Measurements from ENCODE around the gene TYK2.
"Not testable (repeated sequence)": the region's sequence is repeated elsewhere in the genome, so short reads cannot be mapped to it uniquely, and the experiment has no call there.

Gene TYK2

DNA sequence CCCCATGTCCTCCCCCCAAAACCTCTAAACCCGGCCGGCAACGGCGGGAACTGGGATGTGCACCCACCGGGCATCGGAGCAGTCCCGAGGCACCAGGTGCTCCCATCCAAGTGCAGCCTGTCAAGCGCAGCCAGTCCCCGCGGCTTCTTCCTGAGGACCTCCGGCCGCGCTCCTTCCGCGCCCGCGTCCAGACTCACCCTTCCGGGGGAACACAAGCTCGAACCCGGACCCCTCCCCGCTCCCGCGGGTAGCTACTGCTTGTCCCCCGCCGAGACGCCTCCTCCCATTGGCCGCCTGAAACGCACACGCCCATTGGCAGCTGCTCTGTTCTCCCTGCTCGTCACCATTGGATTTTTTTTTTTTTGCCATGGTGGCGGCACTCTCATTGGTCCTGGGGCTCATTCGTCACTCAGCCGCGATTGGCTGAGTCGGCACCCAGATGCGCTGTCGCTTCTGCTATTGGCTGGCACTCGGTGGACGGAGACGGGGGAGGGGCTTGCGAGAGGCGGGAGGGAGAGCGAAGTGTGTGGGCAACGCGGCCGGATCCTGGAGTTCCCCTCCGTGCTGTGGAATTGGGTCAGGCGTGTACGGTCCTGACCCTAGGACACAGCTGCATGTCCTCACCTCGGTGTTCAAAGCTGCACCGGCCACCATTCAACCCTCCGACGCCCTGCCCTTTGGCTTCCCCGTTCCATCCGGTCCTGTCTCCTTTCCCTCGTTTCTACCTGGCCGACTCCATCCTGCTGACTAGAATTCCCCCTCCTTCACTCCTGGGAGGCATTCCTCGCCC lies at the start of gene TYK2:
TYK2 (minus strand) TSS at position 260 of the 790 bp plus-strand sequence. CDS start 2,166 bp downstream, outside the sequence.
- DNase-seq (ENCODE audit: low read depth in 2 of 2) = peak; percentile 92 to 94

DNA sequence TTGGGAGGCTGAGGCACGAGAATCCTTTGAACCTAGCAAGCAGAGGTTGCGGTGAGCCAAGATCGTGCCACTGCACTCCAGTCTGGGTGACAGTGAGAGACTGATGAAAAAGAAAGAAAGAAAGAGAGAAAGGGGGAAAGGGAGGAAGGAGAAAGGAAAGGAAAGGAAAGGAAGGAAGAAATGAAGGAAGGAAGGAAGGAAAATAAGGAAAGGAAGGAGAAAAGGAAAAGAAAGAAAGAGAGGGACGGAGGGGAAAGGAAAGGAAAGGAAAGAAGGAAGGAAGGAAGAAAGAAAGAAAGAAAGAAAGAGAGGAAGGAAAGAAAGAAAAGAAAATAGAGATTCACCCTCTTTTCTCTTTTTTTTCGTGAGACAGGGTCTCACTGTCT lies 48.6 kb upstream of the TYK2 start:
- DNase-seq (ENCODE audit: low read depth in 2 of 2) = no peak

DNA sequence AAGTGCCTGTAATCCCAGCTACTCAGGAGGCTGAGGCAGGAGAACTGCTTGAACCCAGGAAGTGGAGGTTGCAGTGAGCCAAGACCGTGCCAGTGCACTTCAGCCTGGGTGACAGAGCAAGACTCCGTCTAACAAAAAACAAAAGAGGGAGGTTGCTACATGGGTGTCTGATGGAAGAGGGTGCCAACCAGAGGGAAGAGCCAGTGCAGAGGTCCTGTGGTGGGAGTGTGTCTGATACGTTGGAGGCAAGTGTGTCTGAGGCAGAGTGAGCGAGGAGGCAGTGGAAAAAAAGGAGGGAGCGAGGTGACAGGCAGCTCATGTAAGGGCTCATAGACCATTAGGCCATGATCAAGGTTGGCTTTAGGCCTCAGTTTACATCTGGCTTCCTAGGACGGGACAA lies 46.8 kb upstream of the TYK2 start:
- no peak for DNase-seq (ENCODE audit: low read depth in 2 of 2)

DNA sequence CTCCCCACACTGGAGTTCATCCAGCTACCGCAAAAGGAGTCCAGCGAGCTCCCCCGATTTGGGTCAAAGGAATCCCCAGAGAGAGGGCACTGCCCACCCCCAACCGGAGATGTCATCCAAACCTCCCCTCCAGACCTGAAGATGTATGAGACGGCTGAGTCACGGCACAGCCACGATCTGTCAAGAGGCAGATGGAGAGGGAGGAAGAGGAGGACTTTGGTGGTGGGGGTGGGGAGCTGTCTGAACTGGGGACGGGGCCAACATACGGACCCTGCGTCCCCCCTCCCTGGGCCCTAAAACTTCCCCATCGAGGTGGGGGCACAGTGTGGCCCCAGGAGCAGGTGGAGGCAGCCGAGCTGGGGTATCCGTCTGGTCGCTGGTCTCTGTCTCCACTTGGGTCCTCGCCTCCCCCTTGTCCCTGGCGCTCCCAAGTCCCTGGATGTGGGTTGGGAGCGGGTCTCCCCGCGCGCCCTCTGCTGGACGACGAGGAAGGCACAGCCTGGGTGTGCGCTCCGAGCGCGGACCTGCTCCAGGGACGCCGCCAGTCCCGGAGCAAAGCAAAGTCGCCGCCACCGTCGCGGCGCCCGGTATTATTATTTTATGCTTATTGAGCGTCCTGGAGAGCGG lies 43.8 kb upstream of the TYK2 start:
- DNase-seq (ENCODE audit: low read depth in 2 of 2) = peak; percentile 55 to 66

DNA sequence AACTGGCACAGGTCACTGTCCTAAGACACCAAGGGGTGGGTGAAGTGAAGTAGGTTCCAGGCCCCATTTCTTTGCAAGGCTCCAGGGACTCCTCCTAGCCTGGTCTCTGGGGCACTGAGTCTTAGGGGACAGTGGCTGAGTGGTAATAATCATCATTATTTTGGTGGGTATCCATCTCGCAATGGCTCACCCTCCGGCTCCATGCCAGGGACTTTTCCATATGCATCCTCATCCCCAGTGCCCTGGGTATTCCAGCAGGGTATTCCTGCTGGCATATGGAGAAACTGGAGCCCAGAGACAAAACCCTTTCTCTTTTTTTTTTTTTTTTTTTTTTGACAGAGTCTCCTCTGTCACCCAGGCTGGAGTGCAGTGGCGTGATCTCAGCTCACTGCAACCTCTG lies 42.5 kb upstream of the TYK2 start:
- no peak for DNase-seq (ENCODE audit: low read depth in 2 of 2)

DNA sequence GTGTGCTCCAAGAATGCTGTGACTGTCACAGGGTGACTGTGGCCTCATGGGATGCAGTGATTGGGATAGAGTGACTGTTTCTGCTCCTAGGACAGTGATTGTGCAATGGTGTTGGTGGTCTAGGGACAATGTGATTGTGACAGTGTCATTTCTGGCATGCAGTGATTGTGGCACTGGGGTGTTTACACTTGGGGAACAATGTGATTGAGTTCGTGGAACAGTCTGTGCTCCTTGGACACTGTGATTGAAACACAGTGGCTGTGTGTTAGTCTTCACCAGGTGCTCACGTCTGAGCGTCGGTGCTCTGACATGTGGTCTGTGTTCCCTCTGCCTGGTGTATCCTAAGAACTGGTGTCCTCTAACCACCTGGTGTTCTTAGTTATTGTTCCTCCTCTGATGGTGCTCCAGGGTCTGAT lies 41.7 kb upstream of the TYK2 start:
- DNase-seq (ENCODE audit: low read depth in 2 of 2) = no peak

DNA sequence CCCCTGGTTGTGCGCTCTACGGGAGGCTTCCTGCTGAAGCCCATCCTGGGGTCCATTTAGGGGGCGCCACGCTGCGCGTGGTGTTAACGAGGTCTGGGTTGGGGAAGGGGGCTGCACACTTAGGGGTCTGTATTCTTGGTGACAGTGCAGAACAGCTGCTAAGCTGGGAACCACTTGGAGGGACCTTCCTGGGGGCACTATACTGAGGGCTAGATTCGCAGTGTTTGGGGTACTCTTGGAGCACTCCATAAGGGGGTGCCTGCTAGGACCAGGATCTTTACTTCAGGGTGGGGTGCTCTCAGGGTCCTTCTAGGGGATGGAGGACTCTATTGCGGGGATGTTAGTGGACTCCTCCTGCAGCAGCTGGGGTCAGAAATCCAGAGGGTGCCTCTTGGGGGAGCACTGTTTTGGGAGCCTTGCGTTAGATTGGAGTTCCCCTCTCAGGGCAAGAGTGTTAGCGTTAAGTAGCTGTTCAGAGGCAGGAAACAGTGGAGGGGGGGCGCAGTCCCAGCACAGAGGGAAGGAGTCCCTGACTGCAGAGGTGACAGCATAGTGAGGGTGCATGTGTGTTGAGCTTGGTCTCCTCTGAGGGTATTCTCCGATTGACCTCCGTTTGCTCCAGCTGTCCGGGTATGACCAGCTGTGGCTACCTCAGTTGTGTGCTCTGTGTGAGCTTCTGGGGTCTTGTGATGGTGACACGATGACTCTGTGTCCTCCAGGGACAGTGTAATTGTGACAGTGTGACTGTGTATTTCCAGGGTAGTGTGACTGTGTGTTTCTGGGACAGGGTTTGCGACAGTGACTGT lies 41.1 kb upstream of the TYK2 start:
- DNase-seq (ENCODE audit: low read depth in 2 of 2) = no peak

DNA sequence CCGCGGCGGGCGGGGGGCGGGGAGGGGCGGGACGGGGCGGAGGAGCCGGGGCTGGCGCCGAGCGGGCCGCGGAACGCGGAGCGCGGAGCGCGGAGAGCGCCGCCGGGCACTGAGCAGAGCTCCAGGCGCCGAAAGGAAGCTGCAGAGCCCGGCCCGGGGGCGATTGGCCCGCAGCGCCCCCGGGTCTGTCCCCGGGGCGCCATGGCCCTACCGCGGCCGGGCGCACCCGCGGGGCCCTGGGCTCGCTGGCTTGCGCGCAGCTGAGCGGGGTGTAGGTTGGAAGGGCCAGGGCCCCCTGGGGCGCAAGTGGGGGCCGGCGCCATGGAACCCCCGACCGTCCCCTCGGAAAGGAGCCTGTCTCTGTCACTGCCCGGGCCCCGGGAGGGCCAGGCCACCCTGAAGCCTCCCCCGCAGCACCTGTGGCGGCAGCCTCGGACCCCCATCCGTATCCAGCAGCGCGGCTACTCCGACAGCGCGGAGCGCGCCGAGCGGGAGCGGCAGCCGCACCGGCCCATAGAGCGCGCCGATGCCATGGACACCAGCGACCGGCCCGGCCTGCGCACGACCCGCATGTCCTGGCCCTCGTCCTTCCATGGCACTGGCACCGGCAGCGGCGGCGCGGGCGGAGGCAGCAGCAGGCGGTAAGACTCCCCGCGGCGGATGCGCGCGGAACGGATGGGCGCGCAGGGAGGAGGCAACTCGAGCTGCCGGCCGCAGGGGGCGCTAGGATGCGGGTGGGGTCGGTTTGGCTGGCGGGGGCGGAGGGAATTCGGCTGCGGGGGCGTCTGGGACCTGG lies 40.3 kb upstream of the TYK2 start, which contains the start of gene PDE4A:
PDE4A (plus strand) TSS at position 95 of the 796 bp plus-strand sequence; CDS start at position 322, 227 bp downstream.
- DNase-seq (ENCODE audit: low read depth in 2 of 2) = peak; percentile 54 to 68

DNA sequence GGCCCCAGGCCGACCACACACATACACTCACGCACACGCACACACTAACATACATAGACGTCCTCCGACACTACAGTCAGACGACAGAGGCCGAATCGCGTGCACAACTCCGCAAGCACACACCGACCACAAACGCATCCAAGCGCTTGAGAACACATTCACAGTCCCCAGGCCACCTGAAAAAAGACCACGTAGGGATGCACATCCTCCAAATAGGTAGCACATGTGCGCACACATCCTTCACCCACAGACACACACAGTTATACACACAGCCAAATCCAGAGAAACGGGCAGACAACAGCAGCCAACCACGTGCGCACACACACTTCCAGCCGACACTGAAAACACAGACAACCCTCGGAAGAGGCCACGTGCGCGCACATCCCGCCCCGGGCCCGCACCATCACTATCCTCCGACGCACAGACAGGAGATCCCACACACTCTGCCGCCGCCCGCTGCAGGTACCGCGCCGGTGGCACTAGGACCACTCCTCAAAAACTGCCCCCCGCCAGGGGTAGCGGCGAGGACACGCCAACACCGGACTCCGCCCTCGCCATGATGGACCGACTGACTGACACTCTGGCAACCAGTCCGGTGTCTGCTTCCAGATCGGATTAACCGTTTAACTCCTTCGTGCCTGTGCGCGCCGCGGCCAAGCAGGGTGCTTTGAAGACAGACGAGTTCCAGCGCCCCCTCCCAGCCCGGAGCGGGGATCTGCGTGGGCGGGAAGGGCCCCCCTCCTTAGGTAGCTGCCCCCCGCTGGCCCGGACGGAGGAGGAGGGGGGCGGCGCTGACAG lies 39.5 kb upstream of the TYK2 start:
- DNase-seq (ENCODE audit: low read depth in 2 of 2) = peak in 1 of 2 donors; percentile 67

DNA sequence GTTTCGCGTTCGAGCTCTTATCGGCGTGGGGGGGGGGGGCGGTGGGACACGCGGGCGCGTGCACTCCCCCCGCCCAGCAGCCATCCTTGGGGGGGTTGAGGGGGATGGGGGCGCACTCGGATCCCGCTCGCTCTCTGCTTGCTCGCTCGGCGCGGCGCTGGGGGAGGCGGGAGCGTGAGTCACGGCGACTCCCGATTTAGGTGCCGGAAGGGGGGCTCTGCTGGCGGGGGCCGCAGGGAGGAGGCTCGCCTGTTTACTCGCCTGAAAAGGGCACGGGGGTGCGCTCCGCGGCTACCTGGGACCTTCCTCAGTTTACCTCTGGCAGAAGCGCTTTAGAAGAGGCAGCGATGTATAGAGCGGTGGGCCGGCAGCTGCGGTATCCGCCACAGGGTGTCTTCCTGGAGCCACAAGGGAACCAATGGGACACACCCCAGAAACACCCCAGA lies 38.9 kb upstream of the TYK2 start:
- DNase-seq (ENCODE audit: low read depth in 2 of 2) = no peak

DNA sequence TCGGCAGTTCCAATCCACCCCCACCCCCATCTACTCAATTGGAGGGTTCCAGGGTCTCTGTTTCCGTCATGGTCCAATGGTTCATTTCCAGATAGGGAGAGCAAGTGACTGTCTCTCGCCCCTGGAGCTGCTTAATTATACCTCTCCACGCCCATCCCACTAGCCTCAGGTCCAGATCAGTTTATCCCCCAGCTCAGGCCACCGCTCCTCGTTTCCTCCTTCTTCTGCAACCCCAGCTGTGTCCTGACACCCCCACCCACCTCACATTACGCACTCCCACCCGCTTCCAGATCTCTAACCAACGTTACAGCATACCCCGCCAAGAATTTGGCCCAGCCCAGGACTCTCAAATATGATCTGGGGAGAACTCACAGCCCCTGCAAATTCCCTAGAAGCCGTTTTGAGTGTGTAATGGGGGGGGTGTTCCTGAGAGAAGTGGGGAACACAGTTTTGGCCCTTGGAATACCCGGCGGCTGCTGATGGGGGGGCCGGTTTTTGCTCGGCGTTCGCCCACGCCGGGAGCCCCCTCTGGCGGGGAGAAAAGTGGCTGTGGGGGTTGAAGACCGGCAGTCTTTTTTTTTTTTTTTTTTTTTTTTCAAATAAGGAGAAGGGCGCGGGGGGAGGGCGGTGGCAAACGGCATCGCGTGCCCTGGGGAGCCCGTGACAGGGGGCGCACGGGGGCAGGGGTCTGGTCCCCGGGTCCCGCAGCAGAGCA lies 38.3 kb upstream of the TYK2 start:
- no peak for DNase-seq (ENCODE audit: low read depth in 2 of 2)

DNA sequence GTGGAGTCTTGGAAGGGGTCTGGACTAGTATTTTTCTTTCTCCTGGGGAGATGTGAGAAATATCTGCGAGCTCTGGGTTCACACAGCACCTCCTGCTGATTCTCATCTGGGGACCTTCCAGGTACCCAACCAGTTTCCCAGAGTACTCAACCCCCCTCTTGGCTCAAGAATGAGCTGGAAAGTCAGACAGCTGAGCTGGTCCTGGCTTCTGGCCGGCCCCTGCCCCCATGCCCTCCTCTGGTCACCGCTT lies 37.8 kb upstream of the TYK2 start:
- no peak for DNase-seq (ENCODE audit: low read depth in 2 of 2)

DNA sequence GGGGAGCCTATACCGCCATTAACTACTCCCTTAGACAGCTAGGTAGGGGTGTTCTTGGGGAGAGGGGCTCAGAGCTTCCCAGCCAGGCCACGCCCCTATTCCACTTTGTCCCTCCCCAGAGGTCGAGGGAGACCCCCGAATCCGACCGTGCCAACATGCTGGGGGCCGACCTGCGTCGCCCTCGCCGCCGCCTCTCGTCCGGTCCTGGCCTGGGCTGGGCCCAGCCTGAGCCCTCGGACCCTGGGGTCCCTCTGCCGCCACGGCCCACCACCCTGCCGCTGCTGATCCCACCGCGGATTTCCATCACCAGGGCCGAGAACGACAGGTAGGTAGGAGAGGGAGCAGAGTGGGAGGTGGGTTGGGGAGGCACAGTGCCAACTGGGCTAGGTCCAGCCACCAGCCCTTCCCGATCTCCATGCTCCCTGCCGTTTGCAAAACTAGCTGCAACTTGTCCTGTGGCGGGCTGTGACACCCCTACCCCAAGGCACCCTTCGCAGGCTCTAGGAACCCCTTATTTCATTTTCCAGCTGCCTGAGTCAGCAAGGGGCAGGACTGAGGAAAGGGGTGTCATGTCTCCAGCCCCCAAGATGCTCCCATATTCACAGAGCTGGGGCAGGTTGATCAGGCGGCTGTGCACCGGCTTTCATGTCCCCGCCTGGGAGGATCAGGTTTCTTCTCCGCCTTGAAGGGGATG lies 37.3 kb upstream of the TYK2 start:
- DNase-seq (ENCODE audit: low read depth in 2 of 2) = no peak

DNA sequence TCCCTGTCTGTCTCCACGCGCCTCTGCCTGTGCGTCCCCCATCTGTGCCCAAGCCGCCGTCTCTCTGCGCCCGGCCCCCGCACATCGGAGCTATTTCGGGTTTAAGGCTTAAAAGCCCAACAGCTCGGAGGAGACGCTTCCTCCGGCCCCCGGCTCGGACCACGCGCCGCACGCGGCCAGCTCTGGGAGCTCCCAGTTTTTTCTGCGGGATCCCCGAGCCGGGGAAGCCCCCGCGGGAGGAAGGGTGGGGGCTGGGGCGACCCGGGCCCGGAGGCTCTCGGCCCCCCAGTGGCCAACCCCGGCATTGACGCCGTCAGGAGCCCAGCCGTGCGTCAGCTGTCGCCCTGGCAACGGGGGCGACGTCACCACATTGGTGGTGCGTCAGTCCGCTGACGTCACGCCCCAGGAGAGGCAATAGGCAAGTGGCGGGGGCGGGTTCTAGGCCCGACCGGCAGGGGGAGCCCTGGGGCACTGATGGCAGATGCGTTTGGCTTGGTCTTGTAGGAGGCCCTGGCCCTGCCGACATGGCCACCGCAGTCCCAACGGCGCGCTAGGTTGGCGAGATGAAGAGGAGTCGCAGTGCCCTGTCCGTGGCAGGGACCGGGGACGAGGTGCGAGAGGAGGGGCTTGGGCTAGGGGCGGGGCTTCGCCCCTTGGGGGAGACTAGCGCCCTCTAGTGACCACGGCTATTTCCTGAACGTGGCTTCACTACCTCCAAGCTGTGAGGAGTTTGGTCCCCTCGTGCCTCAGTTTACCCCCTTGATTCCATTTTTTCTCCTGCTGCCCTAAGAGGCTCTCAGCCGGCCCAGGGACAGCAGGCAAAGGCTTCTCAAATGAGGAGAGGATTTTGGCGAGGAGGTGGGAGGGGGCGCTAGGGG lies 36.2 kb upstream of the TYK2 start:
- DNase-seq (ENCODE audit: low read depth in 2 of 2) = peak; percentile 92 to 93

DNA sequence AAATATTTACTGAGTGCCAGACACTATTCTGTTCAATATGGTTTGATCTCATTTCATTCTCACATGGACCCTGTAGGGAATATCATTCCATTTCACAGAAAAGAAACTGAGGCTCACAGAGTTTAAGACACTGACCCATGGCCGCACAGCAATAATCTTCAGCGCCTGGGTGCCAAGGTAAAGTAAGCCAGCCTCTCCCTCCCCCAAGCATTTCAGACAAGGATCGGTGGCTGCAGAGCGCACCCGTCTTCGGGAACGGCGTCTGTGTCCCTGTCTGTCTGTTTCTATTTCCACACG lies 35.7 kb upstream of the TYK2 start:
- DNase-seq (ENCODE audit: low read depth in 2 of 2) = no peak

DNA sequence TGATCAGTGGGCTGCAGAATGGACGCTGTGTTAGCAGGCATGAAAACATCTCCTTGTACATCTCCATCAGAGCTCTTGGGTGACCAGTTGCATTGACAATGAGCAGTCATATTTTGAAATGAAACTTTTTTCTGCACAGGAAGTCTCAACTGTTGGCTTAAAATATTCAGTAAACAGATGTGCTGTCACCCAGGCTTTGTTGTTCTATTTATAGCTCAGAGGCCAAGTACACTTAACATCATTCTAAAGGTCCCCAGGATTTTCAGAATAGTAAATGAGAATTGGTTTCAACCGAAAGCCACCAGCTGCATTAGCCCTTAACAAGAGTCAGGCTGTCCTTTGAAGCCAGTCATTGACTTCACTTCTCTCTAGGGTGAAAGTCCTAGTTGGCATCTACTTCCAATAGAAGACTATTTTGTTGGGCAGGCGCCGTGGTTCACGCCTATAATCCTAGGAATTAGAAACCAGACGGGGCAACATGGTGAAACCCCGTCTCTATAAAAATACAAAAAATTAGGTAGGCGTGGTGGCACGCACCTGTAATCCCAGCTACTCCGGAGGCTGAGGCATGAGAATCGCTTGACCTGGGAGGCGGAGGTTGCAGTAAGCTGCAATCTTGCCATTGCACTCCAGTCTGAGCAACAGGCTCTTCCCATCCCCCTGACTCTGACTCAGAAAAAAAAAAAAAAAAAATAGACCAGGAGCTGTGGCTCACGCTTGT lies 32.0 kb upstream of the TYK2 start:
- no peak for DNase-seq (ENCODE audit: low read depth in 2 of 2)

DNA sequence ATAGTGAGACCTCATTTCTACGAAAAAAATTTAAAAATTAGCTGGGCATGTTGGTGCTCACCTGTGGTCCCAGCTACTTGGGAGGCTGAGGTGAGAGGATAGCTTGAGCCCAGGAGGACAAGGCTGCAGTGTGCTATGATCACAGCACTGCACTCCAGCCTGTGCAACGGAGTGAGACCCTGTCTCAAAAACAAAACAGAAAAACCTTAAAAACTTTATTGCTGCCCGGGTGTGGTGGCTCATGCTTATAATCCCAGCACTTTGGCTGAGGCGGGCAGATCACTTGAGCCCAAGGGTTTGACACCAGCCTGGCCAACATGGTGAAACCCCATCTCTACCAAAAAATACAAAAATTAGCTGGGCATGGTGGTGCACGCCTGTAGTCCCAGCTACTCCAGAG lies 30.9 kb upstream of the TYK2 start:
- DNase-seq (ENCODE audit: low read depth in 2 of 2) = not testable (repeated sequence)
